HG02610 (cell line): Measurements from ENCODE around the gene PER3.
"Not testable (repeated sequence)": the region's sequence is repeated elsewhere in the genome, so short reads cannot be mapped to it uniquely, and the experiment has no call there.

Experiments
- ATAC-seq: cut with Tn5 transposase; IDR thresholded peaks from one replicate; pipeline ENCODE4 v1.9.1; 2021; ENCODE audit warnings: mild to moderate bottlenecking, moderate library complexity; ENCODE audit not compliant: unreplicated experiment

The PER3 gene

DNA sequence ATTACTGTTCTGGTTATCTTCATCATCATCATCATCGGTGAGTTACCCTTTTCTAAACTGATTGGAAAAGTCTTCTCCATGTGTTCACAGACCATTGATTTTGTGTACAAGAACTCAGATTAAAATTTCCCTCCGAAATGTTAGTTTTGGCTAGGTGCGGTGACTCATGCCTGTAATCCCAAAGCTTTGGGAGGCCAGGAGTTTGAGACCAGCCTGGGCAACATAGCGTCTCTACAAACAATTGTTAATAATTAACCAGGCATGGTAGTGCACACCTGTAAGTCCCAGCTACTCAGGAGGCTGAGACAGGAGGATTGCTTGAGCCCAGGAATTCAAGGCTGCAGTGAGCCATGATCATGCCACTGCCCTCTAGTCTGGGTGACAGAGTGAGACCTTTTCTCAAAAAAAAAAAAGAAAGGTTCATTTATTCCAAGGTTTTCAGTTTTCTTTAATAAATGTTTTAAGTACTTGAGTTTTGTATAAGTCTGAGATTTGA is 5.9 kb upstream of the PER3 start:
- no peak for ATAC-seq

GRCh38 chr1:7780976-7781375 is 3.1 kb upstream of the PER3 start:
- ATAC-seq: no peak

DNA sequence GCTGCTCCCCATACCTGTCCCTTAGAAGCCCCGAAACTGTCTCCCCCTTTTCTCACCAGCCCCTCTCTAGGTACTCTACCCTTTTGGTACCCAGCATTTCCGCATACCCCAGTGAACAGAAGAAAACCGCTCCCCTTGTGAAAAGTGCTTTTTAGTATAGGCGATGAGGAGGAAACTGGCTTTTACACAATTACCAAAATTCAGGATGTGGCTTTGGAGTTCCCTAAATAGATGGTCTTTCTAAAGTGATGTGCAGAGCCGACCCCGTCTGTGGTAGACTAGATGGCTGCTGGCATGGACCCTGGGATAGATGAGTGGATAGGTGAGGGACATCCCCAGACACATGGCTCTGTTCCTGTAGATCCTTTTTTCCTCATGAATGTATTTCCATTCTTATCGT is 2.6 kb upstream of the PER3 start:
- no peak for ATAC-seq

GRCh38 chr1:7781923-7782495 is 2.1 kb upstream of the PER3 start:
- ATAC-seq: no peak

DNA sequence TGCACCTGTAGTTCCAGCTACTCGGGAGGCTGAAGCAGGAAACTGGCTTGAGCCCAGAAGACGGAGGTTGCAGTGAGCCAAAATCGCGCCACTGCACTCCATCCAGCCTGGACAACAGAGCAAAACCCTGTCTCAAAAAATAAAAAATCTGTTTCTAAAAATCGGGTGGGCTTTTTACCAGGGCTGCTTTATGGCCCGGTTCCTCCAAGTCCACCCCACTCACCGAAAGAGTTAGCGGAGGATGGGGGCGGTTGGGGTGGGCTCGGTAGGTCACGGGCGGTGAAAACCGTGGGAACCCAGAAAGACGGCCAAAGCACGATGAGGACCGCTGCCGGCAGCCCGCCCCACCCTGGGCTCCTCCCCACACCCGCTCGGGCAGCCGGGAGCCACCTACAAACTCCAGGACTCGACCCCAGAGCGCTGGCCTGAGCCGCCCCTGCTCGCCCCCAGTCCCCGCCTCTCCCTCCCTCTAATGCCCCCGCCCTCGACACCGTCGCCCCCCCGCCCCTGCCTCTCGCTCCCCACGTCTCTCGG is 846 bp upstream of the PER3 start:
- no peak for ATAC-seq

DNA sequence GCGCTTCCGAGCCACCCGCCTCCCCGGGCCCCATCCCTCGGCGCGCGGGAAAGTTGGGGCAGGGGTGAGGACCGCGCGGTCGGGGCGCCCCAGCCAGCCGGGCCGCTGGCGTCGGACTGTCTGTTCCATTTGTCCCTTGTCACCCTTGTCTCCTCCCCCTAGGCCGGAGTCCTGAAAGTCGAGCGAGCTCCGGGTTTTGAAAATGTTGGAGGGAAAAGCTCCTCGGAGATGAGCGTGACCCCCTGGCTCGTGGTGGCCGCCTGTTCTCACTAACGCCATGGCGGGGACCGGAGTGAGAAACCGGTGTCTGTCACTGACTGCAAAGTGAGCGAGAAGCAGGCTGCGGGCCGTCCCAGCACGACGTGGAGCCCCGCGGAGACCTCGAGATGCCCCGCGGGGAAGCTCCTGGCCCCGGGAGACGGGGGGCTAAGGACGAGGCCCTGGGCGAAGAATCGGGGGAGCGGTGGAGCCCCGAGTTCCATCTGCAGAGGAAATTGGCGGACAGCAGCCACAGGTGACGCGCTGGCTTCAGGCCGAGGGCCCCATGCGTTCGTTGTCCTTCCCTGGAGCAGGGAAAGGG is 491 bp downstream of the PER3 start:
- no peak for ATAC-seq

DNA sequence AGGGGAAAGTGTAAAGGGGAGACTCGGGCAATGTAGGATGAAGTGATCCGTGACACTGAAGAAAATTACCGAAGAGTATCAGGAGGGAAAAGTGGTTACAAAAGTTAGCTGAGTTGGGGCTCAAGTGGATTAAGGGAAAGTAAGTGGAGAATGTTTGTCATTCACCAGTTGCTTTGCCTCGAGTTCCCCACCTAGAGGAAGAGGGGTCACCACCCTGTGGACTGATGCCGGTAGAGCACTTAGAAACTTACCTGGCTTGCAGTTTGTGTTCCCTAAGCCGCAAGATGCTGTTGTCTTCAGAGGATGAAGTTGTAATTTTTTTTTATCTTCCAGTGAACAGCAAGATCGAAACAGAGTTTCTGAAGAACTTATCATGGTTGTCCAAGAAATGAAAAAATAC is 1.0 kb downstream of the PER3 start:
- ATAC-seq: no peak

GRCh38 chr1:7786795-7787194 is 2.7 kb downstream of the PER3 start:
- ATAC-seq: no peak

- ATAC-seq: no peak
These were observed 5.7 kb downstream of the PER3 start for GRCh38 chr1:7789828-7790227.

DNA sequence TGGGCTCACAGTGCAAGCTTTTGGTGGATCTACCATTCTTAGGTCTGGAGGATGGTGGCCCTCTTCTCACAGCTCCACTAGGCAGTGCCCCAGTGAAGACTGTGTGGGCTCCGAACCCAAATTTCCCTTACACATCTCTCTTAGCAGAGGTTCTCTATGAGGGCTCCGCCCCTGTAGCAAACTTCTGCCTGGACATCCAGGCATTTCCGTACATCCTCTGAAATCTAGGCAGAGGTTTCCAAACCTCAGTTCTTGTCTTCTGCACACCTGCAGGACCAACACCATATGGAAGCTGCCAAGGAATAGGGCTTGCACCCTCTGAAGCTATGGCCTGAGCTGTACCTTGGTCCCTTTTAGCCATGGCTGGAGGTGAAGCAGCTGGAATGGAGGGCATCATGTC is 6.9 kb downstream of the PER3 start:
- not testable (repeated sequence) for ATAC-seq

- no peak for ATAC-seq
These were observed 11.3 kb downstream of the PER3 start for GRCh38 chr1:7795406-7795805.

DNA sequence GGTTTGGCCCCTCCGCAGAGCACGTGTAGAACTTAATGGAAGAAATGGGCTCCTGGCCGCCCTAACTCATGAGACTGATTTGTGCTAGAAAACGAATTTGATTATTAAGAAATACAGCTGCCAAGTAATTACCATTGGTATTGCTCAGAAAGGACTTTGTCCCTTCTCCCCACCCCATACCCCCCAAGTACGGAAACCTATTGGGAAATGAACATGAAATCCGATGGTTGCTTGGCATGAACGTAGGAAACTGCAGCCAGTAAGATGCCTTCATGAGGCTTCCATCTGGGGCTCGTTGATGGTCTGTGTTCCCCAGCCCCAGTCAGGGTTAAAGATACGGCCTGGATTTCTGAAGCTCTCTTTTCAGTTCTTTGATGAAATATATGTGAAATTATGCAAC is 21.4 kb downstream of the PER3 start:
- ATAC-seq: no peak

- ATAC-seq: no peak
These were observed 24.3 kb downstream of the PER3 start for GRCh38 chr1:7808253-7808844.

DNA sequence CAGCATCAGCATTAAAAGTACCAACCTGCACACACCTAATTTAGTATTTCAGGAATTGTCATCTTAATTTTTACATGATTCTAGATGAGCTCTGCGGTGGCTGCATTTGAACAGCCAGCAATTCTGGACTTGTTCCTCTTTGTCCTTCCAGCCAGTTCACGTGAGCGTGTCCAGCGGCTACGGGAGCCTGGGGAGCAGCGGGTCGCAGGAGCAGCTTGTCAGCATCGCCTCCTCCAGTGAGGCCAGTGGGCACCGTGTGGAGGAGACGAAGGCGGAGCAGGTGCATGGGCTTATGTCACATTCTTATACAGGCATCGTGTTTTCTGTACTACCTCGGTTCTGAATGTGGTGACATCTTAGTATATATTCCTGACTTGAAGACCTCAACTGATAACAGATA is 25.7 kb downstream of the PER3 start:
- ATAC-seq: no peak

DNA sequence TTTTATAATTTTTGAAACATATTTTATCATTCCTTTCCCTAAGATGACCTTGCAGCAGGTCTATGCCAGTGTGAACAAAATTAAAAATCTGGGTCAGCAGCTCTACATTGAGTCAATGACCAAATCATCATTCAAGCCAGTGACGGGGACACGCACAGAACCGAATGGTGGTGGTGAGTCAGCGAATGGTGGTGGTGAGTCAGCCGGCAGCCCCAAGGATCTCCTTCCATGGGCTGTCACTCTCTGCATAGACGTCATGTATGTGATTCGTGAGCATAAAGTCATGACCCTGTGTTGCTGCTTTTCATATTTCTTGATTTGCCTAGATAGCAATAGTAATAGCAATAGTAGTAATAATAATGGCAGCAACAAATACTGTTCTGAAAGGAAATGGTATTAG is 26.3 kb downstream of the PER3 start:
- no peak for ATAC-seq

- ATAC-seq: no peak
These were observed 27.4 kb downstream of the PER3 start for GRCh38 chr1:7811476-7811875.

DNA sequence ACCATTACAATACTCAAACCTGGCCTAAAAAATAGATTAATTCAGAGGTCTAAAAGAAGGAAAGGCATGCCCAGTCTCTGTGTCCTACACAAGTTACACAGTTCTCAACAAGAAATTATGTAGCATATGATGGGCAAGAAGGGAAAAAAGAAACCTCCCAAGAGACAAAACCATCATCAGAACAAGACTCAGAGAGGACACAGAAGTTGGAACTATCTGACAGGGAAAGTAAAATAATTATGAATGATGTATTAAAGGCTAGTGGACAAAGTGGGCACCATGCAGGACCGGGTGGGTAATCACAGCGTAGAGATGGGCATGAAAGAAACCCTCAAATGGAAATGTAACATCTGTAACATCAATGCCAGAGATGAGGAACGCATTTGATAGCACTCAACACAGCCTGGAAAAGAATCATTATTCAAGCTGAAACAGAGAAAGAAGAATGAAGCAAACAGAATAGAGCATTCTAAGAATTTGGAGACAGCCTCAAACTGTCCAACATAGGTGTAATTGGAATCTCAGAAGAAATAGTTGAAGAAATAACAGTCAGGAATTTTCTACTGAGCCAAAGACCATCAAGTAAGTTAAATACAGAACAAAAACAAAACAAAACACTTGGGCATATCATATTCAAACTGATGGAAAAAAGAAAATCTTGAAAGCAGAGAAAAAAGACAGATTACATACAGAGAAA is 29.7 kb downstream of the PER3 start:
- no peak for ATAC-seq

DNA sequence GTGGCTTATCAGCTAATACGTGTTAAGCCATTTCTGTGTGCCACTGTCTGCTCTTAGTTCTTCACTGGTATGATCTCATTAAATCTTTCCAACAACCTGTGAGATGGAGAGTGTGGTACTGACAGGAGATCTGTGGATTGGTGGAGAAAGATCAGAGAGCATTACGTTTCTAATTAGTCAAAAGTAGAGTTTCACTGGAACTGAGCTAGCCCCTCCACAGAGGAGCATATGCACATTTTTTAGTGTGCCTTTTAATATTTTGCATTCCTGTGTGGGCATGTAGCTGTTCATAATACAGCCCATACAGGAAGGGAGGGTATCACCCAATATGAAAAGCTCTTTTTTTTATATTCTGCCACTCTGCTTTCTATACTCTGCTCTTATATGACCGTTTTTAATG is 37.2 kb downstream of the PER3 start:
- no peak for ATAC-seq

DNA sequence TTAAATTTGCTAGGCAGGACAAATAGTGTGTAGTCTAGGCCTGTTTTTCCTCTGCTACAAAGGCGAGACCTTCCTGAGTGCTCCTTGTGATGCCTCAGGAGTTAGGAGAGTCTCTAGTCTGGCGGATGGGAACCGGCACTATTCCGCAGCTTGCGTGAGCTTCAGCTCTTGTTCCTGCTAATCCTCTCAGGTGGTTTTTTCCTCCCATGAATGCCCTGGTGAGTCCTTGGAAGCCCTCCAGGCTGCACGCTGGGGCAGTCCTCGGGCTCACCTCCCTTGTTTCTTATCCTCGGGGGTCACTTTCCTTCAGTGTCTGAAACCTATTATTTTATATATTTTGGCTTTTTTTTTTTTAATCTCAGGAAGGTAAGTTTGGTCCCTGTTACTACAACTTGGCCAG is 40.6 kb downstream of the PER3 start:
- no peak for ATAC-seq

DNA sequence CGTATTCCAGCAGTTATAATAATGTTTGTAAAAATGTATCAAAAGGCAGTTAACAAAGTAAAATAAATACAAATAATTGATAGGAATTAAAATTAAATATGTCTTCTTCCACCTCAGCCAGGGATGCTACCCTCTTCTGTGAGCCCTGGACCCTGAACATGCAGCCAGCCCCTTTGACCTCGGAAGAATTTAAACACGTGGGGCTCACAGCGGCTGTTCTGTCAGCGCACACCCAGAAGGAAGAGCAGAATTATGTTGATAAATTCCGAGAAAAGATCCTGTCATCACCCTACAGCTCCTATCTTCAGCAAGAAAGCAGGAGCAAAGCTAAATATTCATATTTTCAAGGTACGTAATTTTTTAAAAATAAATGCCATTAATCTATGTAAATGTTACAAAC is 42.3 kb downstream of the PER3 start:
- ATAC-seq: no peak

DNA sequence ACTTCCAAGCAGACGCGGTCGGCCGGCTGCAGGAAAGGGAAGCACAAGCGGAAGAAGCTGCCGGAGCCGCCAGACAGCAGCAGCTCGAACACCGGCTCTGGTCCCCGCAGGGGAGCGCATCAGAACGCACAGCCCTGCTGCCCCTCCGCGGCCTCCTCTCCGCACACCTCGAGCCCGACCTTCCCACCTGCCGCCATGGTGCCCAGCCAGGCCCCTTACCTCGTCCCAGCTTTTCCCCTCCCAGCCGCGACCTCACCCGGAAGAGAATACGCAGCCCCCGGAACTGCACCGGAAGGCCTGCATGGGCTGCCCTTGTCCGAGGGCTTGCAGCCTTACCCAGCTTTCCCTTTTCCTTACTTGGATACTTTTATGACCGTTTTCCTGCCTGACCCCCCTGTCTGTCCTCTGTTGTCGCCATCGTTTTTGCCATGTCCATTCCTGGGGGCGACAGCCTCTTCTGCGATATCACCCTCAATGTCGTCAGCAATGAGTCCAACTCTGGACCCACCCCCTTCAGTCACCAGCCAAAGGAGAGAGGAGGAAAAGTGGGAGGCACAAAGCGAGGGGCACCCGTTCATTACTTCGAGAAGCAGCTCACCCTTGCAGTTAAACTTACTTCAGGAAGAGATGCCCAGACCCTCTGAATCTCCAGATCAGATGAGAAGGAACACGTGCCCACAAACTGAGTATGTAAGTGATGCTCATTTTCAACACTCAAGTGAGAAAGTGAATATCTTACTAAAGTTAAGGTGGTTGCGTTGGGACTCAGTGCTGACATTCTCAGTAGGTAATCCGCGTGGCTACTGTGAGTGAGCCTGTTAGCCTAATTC is 43.2 kb downstream of the PER3 start:
- no peak for ATAC-seq
